Measurements from ENCODE around the gene IRF3. TPM values are rescaled to one million over a fixed set of nuclear protein-coding genes. Genes with fewer than 3 reads are reported as not detected.

The IRF3 gene
- polyA plus RNA-seq, 1 donor (not counting 4 experiments of a cell fraction or from before 2014, with no cell fraction given): 50.4 TPM

- Histone ChIP-seq H3K4me2 (ENCODE audit: control insufficient read depth, extremely low read depth, insufficient read depth, low read depth, low read length) (no peak overlapping the region), H3K4me1 (ENCODE audit: control insufficient read depth, extremely low read depth, insufficient read depth, low read length) (no peaks in the 10 kb centered on the region), H3K9me1 (ENCODE audit: control insufficient read depth, extremely low read depth, insufficient read depth, low read length) (no peaks in the 10 kb centered on the region), H4K20me1 (ENCODE audit: control insufficient read depth, extremely low read depth, insufficient read depth, low read length) (peaks cover 9% of the 10 kb centered on the region), H3K9me3 (ENCODE audit: control insufficient read depth, low read depth, low read length) (no peaks in the 10 kb centered on the region), H3K9ac (ENCODE audit: control insufficient read depth, extremely low read depth, insufficient read depth, low read length) (no peak overlapping the region), H3K79me2 (ENCODE audit: control insufficient read depth, insufficient read depth, low read length) (peaks cover 32% of the 10 kb centered on the region), H2AFZ (ENCODE audit: control insufficient read depth, low read length) (no peak overlapping the region), H3K36me3 (ENCODE audit: control insufficient read depth in 2 of 2, extremely low read depth in 1 of 2, insufficient read depth in 2 of 2, low read length in 2 of 2) (peaks cover 44 to 45% of the 10 kb centered on the region in 2 experiments), H3K4me3 (ENCODE audit: control insufficient read depth in 2 of 3, extremely low read depth in 1 of 3, insufficient read depth in 2 of 3, low read depth in 1 of 3, low read length in 3 of 3) (no peak overlapping the region), H3K27me3 (ENCODE audit: control insufficient read depth, extremely low read depth, insufficient read depth, low read length) (no peaks in the 10 kb centered on the region), H3K27ac (ENCODE audit: control insufficient read depth, insufficient read depth, low read length) (no peak overlapping the region)
- FAIRE-seq: no peak
- dilution Hi-C loops (cut with MboI; ENCODE audit: extremely low pct_ligation_motif_present, low sequenced_read_pairs): no loop called here
- no peak for TF ChIP-seq EZH2 (IDR thresholded peaks at IDR 0.05; ENCODE audit: low read length)
- no peak for TF ChIP-seq CTCF (optimal IDR thresholded peaks at IDR 0.05 in 1 of 3, IDR thresholded peaks at IDR 0.05 in 1 of 3, conservative IDR thresholded peaks at IDR 0.05 in 1 of 3; ENCODE audit: extremely low read depth in 1 of 3, insufficient read depth in 2 of 3, low read length in 3 of 3)
- DNase-seq (ENCODE audit: low read depth, low spot score): no peak
Measured at GRCh38 chr19:49653466-49653806, 12.2 kb downstream of the IRF3 start.

- no peak overlapping the region for H3K4me3 ChIP-seq (ENCODE audit: control insufficient read depth in 2 of 3, extremely low read depth in 1 of 3, insufficient read depth in 2 of 3, low read depth in 1 of 3, low read length in 3 of 3)
- no peaks in the 10 kb centered on the region for H3K9me3 ChIP-seq (ENCODE audit: control insufficient read depth, low read depth, low read length)
- DNase-seq (ENCODE audit: low read depth, low spot score) (no peak), FAIRE-seq (no peak)
- H3K36me3 ChIP-seq (ENCODE audit: control insufficient read depth in 2 of 2, extremely low read depth in 1 of 2, insufficient read depth in 2 of 2, low read length in 2 of 2): peaks cover 42 to 44% of the 10 kb centered on the region in 2 experiments
- peaks cover 9% of the 10 kb centered on the region for H4K20me1 ChIP-seq (ENCODE audit: control insufficient read depth, extremely low read depth, insufficient read depth, low read length)
- H2AFZ ChIP-seq (ENCODE audit: control insufficient read depth, low read length): no peak overlapping the region
- peaks cover 35% of the 10 kb centered on the region for H3K79me2 ChIP-seq (ENCODE audit: control insufficient read depth, insufficient read depth, low read length)
- no peaks in the 10 kb centered on the region for H3K27me3 ChIP-seq (ENCODE audit: control insufficient read depth, extremely low read depth, insufficient read depth, low read length)
- no peaks in the 10 kb centered on the region for H3K4me1 ChIP-seq (ENCODE audit: control insufficient read depth, extremely low read depth, insufficient read depth, low read length)
- no peak overlapping the region for H3K9ac ChIP-seq (ENCODE audit: control insufficient read depth, extremely low read depth, insufficient read depth, low read length)
- H3K9me1 ChIP-seq (ENCODE audit: control insufficient read depth, extremely low read depth, insufficient read depth, low read length): no peaks in the 10 kb centered on the region
- H3K4me2 ChIP-seq (ENCODE audit: control insufficient read depth, extremely low read depth, insufficient read depth, low read depth, low read length): no peak overlapping the region
- no peak overlapping the region for H3K27ac ChIP-seq (ENCODE audit: control insufficient read depth, insufficient read depth, low read length)
- TF ChIP-seq CTCF (optimal IDR thresholded peaks at IDR 0.05 in 1 of 3, IDR thresholded peaks at IDR 0.05 in 1 of 3, conservative IDR thresholded peaks at IDR 0.05 in 1 of 3; ENCODE audit: extremely low read depth in 1 of 3, insufficient read depth in 2 of 3, low read length in 3 of 3) (no peak), EZH2 (IDR thresholded peaks at IDR 0.05; ENCODE audit: low read length) (no peak)
- dilution Hi-C loops (cut with MboI; ENCODE audit: extremely low pct_ligation_motif_present, low sequenced_read_pairs): no loop called here
Measured at GRCh38 chr19:49652551-49653465, 12.8 kb downstream of the IRF3 start.

Measured in keratinocyte (primary cell).